Measurements from ENCODE around the gene SLC37A1. TPM values are rescaled to one million over a fixed set of nuclear protein-coding genes. Genes with fewer than 3 reads are reported as not detected.

SLC37A1 gene
- total RNA-seq, 1 donor from 2014 or later = 13.5 TPM

DNA sequence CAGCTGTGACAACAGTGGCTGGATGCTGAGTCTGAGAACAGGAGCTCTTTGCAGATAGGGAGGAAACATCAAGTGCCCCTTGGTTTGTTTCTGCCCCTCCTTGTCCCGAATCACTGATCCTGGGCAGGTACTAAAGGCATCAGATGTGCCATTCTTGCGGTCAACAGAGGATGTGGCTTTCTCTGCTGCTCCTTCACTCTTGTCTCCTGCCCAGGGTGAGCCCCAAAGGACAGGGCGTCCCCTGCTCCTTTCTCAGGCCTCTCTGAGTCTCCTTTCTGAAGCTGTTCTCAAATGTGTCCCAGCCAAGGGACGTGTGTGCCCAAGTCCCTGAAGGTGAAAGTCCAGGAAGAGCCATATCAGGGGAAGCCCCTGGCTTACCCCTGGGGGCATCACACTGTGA, 31.7 kb downstream of the SLC37A1 start:
- peaks cover 24% of the 10 kb centered on the region for H3K36me3 Mint-ChIP-seq (ENCODE audit: unreplicated experiment)
- peaks cover 7% of the 10 kb centered on the region for H3K4me1 Mint-ChIP-seq (ENCODE audit: unreplicated experiment)
- no peak overlapping the region for H3K4me3 Mint-ChIP-seq (ENCODE audit: unreplicated experiment)
- no peak for DNase-seq (ENCODE audit: extremely low spot score, unreplicated experiment)
- no peak for TF ChIP-seq CTCF (IDR thresholded peaks at IDR 0.05)
- no peaks in the 10 kb centered on the region for H3K27me3 Mint-ChIP-seq (ENCODE audit: unreplicated experiment)
- H3K27ac Mint-ChIP-seq (ENCODE audit: unreplicated experiment) = no peak overlapping the region
- H3K9me3 Mint-ChIP-seq (ENCODE audit: unreplicated experiment) = no peaks in the 10 kb centered on the region

- Mint-ChIP-seq H3K27ac (ENCODE audit: unreplicated experiment) (no peak overlapping the region), H3K27me3 (ENCODE audit: unreplicated experiment) (no peaks in the 10 kb centered on the region), H3K4me3 (ENCODE audit: unreplicated experiment) (no peak overlapping the region), H3K4me1 (ENCODE audit: unreplicated experiment) (peaks cover 7% of the 10 kb centered on the region), H3K36me3 (ENCODE audit: unreplicated experiment) (peaks cover 24% of the 10 kb centered on the region), H3K9me3 (ENCODE audit: unreplicated experiment) (no peaks in the 10 kb centered on the region)
- no peak for TF ChIP-seq CTCF (IDR thresholded peaks at IDR 0.05)
- no peak for DNase-seq (ENCODE audit: extremely low spot score, unreplicated experiment)
Measured at GRCh38 chr21:42545745-42546144, 32.1 kb downstream of the SLC37A1 start.

DNA sequence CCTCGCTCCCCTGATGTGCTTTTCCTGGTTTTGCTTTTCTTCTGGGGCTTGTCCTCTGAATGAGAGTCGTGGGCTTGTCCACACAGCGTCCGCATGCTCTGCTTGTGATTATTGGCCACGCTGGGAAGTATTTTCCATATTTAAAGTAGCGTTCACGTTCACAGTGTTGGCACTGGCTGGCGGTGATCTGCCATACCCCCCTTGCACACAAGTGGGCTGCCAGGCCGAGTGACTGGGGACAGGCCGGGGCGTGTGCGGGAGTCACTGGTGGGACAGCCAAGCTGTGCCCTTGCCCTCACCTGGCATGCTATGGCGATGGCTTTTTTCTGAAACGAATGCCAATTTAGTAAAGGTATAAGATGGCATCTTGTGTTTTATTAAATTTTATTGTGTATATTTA, 32.8 kb downstream of the SLC37A1 start:
- no peak overlapping the region for H3K4me3 Mint-ChIP-seq (ENCODE audit: unreplicated experiment)
- peaks cover 7% of the 10 kb centered on the region for H3K4me1 Mint-ChIP-seq (ENCODE audit: unreplicated experiment)
- no peaks in the 10 kb centered on the region for H3K27me3 Mint-ChIP-seq (ENCODE audit: unreplicated experiment)

DNA sequence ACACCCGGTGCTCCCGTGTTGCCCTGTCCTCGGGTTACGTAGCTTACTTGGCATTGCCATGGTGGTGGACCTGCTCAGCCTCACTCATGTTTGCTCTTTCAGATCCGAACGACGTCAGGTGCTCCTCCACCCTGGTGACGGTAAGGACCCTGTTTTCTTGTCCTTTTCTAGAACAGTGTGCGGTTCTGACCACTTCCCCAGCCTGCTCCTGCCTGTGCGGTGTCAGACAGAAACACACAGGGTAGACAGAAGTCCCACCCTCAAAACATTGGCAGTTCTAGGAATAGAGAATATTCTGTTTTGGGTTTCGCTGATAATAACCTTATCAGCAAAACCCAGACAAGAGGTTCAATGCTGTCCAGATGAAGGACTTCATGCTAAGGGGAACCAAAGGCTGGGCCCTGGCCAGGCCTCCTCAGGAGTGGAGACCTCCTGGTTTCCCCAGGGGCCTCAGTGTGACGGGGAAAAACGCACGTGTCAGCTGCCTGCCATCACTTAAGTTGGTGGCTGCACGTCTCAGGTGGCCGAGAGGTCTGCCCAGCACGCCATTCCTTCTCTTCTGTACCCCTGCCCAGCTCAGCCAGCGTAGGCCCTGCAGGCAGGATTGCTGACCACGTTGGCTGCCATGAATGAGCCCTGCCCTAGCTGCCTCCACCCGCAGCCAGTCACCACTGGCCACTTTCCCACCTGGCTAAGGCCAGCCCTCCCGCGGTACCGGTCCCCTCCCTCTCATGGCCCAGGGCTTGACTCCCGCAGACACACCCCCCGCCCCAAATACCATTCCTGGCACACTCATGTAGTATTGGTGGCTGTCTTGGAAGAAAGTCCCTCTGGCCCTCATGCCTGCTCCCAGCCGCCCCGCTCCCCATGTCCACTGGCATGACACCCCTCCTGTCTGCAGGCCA, 33.6 kb downstream of the SLC37A1 start:
- Mint-ChIP-seq H3K9me3 (ENCODE audit: unreplicated experiment) (no peaks in the 10 kb centered on the region), H3K36me3 (ENCODE audit: unreplicated experiment) (peaks cover 24% of the 10 kb centered on the region), H3K4me1 (ENCODE audit: unreplicated experiment) (peaks cover 7% of the 10 kb centered on the region), H3K27ac (ENCODE audit: unreplicated experiment) (no peak overlapping the region), H3K27me3 (ENCODE audit: unreplicated experiment) (no peaks in the 10 kb centered on the region), H3K4me3 (ENCODE audit: unreplicated experiment) (no peak overlapping the region)
- DNase-seq (ENCODE audit: extremely low spot score, unreplicated experiment) = no peak
- no peak for TF ChIP-seq CTCF (IDR thresholded peaks at IDR 0.05)

More for the DNA sequence above, 32.8 kb downstream of the SLC37A1 start:
- no peak for DNase-seq (ENCODE audit: extremely low spot score, unreplicated experiment)
- Mint-ChIP-seq H3K9me3 (ENCODE audit: unreplicated experiment) (no peaks in the 10 kb centered on the region), H3K27ac (ENCODE audit: unreplicated experiment) (no peak overlapping the region), H3K36me3 (ENCODE audit: unreplicated experiment) (peaks cover 24% of the 10 kb centered on the region)
- no peak for TF ChIP-seq CTCF (IDR thresholded peaks at IDR 0.05)

DNA sequence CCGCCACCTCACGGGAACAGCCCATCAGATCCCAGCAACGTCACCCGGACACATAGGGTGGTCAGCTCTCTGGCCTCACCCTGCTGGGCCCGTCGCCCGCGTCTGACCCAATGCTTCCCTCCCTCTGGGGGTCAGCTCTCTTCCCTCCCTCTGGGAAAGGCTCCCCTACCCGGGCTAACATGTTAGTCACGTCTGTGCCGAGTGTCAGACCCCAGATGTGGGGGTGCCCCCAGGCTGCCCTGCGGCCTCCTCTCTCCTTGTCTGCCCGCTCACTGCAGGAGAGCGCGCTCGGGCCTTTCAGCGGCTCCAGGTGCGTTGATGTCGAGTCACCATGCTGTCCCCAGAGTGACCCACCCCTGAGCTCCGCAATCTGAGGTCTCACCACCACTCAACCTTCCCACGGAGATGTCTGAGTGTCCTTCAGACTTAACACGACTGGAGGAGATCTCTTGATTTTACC, 34.3 kb downstream of the SLC37A1 start:
- Mint-ChIP-seq H3K27ac (ENCODE audit: unreplicated experiment) (no peak overlapping the region), H3K27me3 (ENCODE audit: unreplicated experiment) (no peaks in the 10 kb centered on the region), H3K36me3 (ENCODE audit: unreplicated experiment) (peaks cover 24% of the 10 kb centered on the region), H3K9me3 (ENCODE audit: unreplicated experiment) (no peaks in the 10 kb centered on the region), H3K4me3 (ENCODE audit: unreplicated experiment) (no peak overlapping the region), H3K4me1 (ENCODE audit: unreplicated experiment) (peaks cover 7% of the 10 kb centered on the region)
- no peak for DNase-seq (ENCODE audit: extremely low spot score, unreplicated experiment)
- TF ChIP-seq CTCF (IDR thresholded peaks at IDR 0.05) = no peak

Measured in osteocyte (in vitro differentiated cells).